Activated CD4-positive, alpha-beta memory T cell treated with anti-CD3 and anti-CD28 coated beads, Interleukin-2, amount 10 ng/mL, durations not matched to agents 7 days and 5 days (primary cell): Measurements from ENCODE around the gene RMI1. TPM values are rescaled to one million over a fixed set of nuclear protein-coding genes. Genes with fewer than 3 reads are reported as not detected.
"Not testable (repeated sequence)": the region's sequence is repeated elsewhere in the genome, so short reads cannot be mapped to it uniquely, and the experiment has no call there.

Experiments
- CTCF ChIA-PET: fragments of 350-600 bp; sonication (Branson Sonifier 250); formaldehyde crosslinking; loops from one replicate; lab custom pipeline; 2021; ENCODE audit warnings: antibody characterized with exemption, inconsistent platforms; lab: Charles Lee
- POLR2A ChIA-PET: fragments of 350-600 bp; sonication (Branson Sonifier 250); formaldehyde crosslinking; loops from one replicate; lab custom pipeline; 2021; ENCODE audit warnings: antibody characterized with exemption; lab: Charles Lee
- DNase-seq: peaks from one replicate; pipeline ENCODE4 v3.0.0-alpha.2; 2020
- H3K27ac Mint-ChIP-seq: one replicate; pipeline ENCODE4 v1.8.0; 2021; ENCODE audit warnings: mild to moderate bottlenecking, mixed read lengths
- H3K27me3 Mint-ChIP-seq: one replicate; pipeline ENCODE4 v1.8.0; 2021; ENCODE audit warnings: mixed read lengths
- H3K36me3 Mint-ChIP-seq: one replicate; pipeline ENCODE4 v1.8.0; 2021; ENCODE audit warnings: low read depth, mixed read lengths
- H3K4me1 Mint-ChIP-seq: one replicate; pipeline ENCODE4 v1.8.0; 2021; ENCODE audit warnings: mixed read lengths
- H3K4me3 Mint-ChIP-seq: one replicate; pipeline ENCODE4 v1.8.0; 2021; ENCODE audit warnings: mild to moderate bottlenecking, mixed read lengths
- H3K9me3 Mint-ChIP-seq: one replicate; pipeline ENCODE4 v1.8.0; 2021; ENCODE audit warnings: mixed read lengths
- total RNA-seq, 2 experiments: library from RNA; stranded (reverse); gene quantifications; one replicate each; pipeline ENCODE4 v1.2.3, GENCODE V29; 2021

RMI1 gene
- 10 to 100 TPM; 22.1 to 22.4 TPM for total RNA-seq

DNA sequence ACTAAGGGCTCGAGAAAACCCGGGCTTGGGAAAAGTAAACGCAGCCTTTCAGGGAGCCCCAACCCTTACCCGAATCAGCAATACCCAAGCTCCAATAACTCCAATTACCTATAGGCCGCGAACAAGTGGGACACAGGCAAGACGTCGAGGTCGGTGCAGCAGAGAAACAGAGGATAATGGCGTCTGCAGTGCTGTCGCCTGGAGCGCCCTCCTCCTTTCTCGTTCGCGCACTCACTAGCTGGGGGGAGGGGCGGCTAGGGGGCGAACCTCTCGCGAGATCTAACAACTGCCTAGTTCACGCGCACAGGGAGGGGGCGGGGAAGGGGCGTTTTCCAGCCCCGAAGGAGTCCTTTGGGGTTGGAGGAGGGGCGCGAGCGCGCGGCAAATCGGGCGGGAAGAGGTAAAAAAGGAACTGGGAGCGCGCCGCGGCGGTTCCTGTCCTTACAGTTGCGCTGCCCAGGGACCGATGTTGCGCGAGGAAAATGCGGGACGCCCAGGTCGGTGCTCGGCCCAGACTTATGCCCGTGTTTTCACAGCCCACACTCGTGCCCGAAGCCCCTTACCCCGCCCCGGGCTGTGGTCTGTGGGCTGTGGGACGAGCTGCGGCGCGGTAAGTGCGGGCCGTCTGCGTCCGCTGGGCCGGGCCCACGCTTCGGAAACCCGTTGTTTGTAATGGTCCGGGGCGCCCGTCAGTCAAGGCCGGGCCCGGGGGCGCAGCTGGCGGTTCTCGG is at the start of gene RMI1:
TSS of gene RMI1 (plus strand) at position 411 of the 731 bp plus-strand sequence. CDS start 20,182 bp downstream, outside the sequence.
- peaks cover 55% of the 10 kb centered on the region for H3K36me3 Mint-ChIP-seq
- no peaks in the 10 kb centered on the region for H3K27me3 Mint-ChIP-seq
- peak; percentile 99 for DNase-seq
- H3K4me1 Mint-ChIP-seq: peaks cover 51% of the 10 kb centered on the region
- ChIA-PET CTCF (interaction anchor here (0.6 to 2.7 kb wide), 7 partner anchors 9 to 280 kb away, joined by 3 to 12 read pairs (median 3); partner anchors contain the start of gene KIF27), POLR2A (interaction anchor here (0.6 to 4.5 kb wide), 30 partner anchors 9 to 1761 kb away, joined by 3 to 64 read pairs (median 5); partner anchors contain the start of genes AGTPBP1, IDNK, KIF27 and UBQLN1)
- no peaks in the 10 kb centered on the region for H3K9me3 Mint-ChIP-seq
- peak within 1 kb of the TSS; percentile 96 for H3K27ac Mint-ChIP-seq
- H3K4me3 Mint-ChIP-seq: peak within 1 kb of the TSS; percentile 97

DNA sequence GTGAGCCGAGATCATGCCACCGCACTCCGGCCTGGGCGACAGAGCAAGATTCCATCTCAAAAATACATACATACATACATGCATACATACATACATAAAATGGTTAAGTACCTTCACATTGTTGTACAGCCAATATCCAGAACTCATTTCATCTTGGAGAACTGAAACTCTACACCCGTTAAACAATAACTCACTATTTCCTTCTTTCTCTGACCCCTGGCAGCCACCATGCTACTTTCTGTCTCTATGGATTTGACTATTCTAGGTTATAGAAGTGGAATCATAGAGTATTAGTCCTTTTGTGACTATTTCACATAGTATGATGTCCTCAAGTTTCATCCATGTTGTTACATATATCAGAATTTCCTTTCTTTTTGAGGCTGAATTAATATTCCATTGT is 49.7 kb upstream of the RMI1 start:
- Mint-ChIP-seq H3K9me3 (no peaks in the 10 kb centered on the region), H3K4me3 (no peak overlapping the region), H3K36me3 (no peaks in the 10 kb centered on the region), H3K4me1 (peaks cover 14% of the 10 kb centered on the region), H3K27me3 (peaks cover 2% of the 10 kb centered on the region), H3K27ac (no peak overlapping the region)
- ChIA-PET POLR2A (interaction anchor here (1.3 kb wide), 1 partner anchor 9 kb away, joined by 5 read pairs; the partner anchor contains the start of gene KIF27), CTCF (interaction anchor here (1.5 kb wide), 1 partner anchor 9 kb away, joined by 6 read pairs; the partner anchor contains the start of gene KIF27)
- no peak for DNase-seq

DNA sequence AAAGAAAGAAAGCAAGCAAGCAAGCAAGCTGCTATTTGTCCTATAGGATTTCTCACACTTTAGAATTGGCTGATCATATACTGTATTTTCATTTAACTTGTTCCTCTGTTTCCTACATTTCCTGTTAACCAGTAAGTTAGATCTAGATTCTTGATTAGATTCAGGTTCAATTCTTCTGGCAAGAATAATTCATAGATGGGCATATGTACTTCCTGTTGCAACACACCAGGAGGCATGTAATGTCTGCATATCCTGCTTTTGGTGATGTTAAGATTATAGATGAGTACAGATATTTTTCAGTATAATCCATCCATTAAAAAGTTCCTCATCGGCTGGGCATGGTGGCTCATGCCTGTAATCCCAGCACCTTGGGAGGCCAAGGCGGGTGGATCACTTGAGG is 48.6 kb upstream of the RMI1 start:
- ChIA-PET POLR2A (interaction anchor here (1.1 kb wide), 1 partner anchor 48 kb away, joined by 4 read pairs; the partner anchor contains the start of genes HNRNPK and RMI1), CTCF (interaction anchor here (1.4 kb wide), 1 partner anchor 12 kb away, joined by 5 read pairs; no protein-coding TSS in a partner anchor)
- Mint-ChIP-seq H3K27ac (no peak overlapping the region), H3K27me3 (peaks cover 2% of the 10 kb centered on the region), H3K9me3 (no peaks in the 10 kb centered on the region), H3K4me3 (no peak overlapping the region), H3K4me1 (peaks cover 14% of the 10 kb centered on the region), H3K36me3 (no peaks in the 10 kb centered on the region)
- DNase-seq: no peak

DNA sequence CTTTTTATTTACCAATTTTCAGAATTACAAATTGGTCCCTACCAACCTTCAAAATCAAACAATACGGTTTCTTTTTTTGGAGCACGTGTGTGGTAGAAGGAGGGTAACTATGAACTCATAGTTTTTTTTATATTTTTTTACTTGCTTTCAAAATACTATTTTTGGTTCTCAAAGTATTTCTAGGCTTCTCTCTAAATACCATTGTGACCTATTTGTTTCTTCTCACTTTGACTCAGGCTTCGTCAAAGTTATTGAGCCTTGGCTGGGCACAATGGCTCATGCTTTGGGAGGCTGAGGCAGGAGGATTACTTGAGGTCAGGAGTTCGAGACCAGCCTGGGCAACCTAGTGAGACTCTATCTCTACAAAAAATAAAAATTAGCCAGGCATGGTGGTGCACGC is 47.8 kb upstream of the RMI1 start:
- ChIA-PET POLR2A (interaction anchor here (0.9 to 1.1 kb wide), 3 partner anchors 11 to 48 kb away, joined by 3 to 4 read pairs (median 4); partner anchors contain the start of genes HNRNPK and RMI1), CTCF (interaction anchor here (1.4 kb wide), 1 partner anchor 12 kb away, joined by 5 read pairs; no protein-coding TSS in a partner anchor)
- Mint-ChIP-seq H3K9me3 (no peaks in the 10 kb centered on the region), H3K36me3 (peaks cover under 1% of the 10 kb centered on the region), H3K27me3 (peaks cover 2% of the 10 kb centered on the region), H3K27ac (no peak overlapping the region), H3K4me3 (no peak overlapping the region), H3K4me1 (peaks cover 14% of the 10 kb centered on the region)
- DNase-seq: no peak

DNA sequence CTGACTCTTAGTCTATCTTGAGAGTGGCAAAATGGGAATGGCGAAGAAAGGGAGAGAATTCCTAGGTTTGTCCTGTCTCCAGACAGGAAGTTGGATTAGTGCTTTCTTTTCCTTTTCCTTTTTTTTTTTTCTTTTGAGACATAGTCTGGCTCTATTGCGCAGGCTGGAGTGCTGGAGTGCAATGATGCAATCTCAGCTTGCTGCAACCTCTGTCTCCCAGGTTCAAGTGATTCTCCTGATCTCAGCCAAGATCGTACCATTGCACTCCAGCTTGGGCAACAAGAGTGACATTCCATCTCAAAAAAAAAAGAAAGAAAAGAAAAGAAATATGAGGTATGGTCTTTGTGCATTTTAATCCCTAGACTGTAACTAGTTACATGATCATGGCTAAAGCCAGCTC is 46.8 kb upstream of the RMI1 start:
- no peaks in the 10 kb centered on the region for H3K27me3 Mint-ChIP-seq
- no peaks in the 10 kb centered on the region for H3K9me3 Mint-ChIP-seq
- DNase-seq: no peak
- CTCF ChIA-PET: interaction anchor here (0.6 kb wide), 1 partner anchor 326 kb away, joined by 3 read pairs; no protein-coding TSS in a partner anchor
- POLR2A ChIA-PET: interaction anchor here (0.7 kb wide), 1 partner anchor 46 kb away, joined by 3 read pairs; the partner anchor contains the start of gene HNRNPK
- no peak overlapping the region for H3K27ac Mint-ChIP-seq
- H3K4me3 Mint-ChIP-seq: no peak overlapping the region
- H3K36me3 Mint-ChIP-seq: peaks cover 7% of the 10 kb centered on the region
- H3K4me1 Mint-ChIP-seq: peaks cover 14% of the 10 kb centered on the region

DNA sequence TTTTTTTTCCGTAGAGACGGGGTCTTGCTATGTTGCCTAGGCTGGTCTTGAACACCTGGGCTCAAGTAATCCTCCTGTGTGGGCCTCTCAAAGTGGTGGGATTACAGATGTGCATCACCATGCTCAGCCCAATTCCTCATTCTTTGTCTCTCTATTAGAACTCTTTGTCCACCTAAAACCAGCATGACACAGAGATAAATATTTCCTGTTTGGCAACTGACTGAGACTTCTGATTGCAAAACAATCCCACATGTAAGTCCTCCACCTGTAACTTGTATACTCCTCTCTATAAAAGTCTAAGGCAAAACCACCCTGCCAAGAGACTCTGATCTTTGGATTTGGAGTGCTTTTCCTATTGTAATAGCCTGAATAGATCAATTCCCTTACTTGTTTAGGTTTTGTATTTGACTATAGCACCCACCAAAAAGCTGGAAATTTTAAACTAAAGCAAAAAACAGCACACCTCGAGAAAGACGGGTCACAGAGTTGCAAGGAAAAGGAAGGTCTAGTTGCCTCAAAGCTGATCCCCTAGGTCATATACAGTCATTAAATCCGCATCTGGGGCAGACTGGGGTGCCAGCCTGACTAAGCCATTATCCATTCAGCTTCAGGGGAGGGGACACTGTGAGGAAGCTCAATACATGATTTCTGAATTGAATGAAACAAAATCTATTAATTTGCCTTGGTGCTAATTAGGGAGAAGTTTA is 45.9 kb upstream of the RMI1 start:
- CTCF ChIA-PET: interaction anchor here (0.7 to 1.1 kb wide), 5 partner anchors 10 to 379 kb away, joined by 3 to 5 read pairs (median 3); no protein-coding TSS in a partner anchor
- Mint-ChIP-seq H3K4me1 (peaks cover 14% of the 10 kb centered on the region), H3K9me3 (no peaks in the 10 kb centered on the region), H3K27ac (no peak overlapping the region), H3K27me3 (no peaks in the 10 kb centered on the region), H3K36me3 (peaks cover 13% of the 10 kb centered on the region), H3K4me3 (no peak overlapping the region)
- POLR2A ChIA-PET: interaction anchor here (1.2 kb wide), 1 partner anchor 14 kb away, joined by 3 read pairs; the partner anchor contains the start of gene KIF27
- DNase-seq: no peak

DNA sequence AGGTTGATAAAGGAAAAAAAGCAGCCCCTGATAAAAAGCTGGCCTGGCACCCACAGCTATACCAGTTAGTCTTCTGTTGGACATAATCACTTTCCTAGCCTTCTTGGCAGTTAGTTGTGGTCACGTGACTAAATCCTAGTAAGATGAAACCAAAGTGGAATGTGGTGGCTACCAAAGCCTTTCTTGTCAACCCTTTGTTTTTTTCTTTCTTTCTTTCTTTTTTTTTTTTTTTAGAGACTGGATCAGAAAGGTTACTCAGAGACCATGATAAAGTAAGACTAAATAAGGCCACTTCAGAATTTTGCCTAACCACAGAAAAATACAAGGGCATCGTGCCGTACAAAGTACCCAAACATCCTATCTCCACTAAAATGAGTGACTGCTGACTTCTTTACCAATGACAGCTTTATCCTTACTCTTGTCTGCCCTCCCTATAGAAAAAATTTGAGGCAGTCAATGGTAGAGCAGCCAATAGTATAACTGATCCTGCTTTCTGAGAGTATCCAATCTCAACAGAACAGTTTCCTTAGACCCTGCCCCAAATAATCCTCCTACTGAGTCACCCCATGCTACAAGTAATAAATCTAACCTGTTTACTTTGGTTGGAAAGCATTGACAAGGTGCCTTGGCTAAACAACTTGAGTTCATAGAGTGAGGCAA is 45.2 kb upstream of the RMI1 start:
- Mint-ChIP-seq H3K27me3 (no peaks in the 10 kb centered on the region), H3K4me3 (no peak overlapping the region), H3K9me3 (no peaks in the 10 kb centered on the region), H3K27ac (no peak overlapping the region), H3K4me1 (peaks cover 14% of the 10 kb centered on the region), H3K36me3 (peaks cover 13% of the 10 kb centered on the region)
- DNase-seq: no peak
- CTCF ChIA-PET: interaction anchor here (0.7 to 2.5 kb wide), 6 partner anchors 10 to 379 kb away, joined by 3 to 24 read pairs (median 4); no protein-coding TSS in a partner anchor
- POLR2A ChIA-PET: interaction anchor here (1.2 kb wide), 1 partner anchor 15 kb away, joined by 3 read pairs; the partner anchor contains the start of gene KIF27

DNA sequence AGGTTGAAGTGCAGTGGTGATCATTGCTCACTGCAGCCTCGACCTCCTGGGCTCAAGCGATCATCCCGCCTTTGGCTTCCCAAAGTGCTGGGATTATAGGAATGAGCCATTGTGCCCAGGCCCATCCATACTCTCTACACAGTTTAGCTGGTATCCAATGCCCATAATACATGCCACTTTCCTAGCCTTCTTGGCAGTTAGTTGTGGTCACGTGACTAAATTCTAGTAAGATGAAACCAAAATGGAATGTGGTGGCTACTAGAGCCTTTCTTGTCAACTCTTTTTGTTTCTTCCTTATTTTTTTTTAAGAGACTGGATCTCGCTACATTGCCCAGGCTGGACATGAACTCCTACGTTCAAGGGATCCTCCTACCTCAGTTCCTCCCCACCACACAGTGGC is 44.1 kb upstream of the RMI1 start:
- Mint-ChIP-seq H3K27me3 (no peaks in the 10 kb centered on the region), H3K4me3 (no peak overlapping the region), H3K36me3 (peaks cover 19% of the 10 kb centered on the region), H3K27ac (no peak overlapping the region), H3K4me1 (peaks cover 11% of the 10 kb centered on the region), H3K9me3 (no peaks in the 10 kb centered on the region)
- CTCF ChIA-PET: interaction anchor here (0.6 to 2.5 kb wide), 7 partner anchors 44 to 379 kb away, joined by 3 to 24 read pairs (median 4); partner anchors contain the start of genes HNRNPK and RMI1
- no peak for DNase-seq
- POLR2A ChIA-PET: no interaction called here

DNA sequence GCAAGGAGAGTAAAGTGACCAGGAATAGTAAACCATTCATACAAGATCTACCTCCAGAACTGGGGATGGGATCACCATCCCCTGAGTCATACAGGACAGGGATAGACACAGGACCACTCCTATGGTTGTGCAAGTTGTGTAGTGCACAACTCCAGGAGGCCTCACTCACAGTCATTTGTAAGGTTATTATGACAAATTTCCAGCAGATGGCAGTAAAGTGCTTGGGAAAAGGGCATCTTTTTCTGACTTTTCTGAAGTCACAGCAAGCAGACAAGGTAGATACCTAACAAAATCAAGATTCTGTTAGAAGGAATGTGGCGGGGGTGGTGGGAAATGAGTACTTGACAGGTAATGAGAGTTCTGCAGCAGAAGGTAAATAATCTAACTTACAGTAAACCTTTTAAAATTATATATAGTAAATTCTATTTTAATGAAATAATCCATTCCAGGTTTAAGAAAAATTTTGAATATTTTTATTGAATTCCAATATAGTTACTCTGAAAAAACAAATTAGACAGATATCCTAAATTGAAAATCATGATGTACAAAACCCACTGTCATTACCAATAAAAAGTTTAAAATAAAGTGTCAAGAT is 42.6 kb upstream of the RMI1 start:
- Mint-ChIP-seq H3K27ac (no peak overlapping the region), H3K36me3 (peaks cover 31% of the 10 kb centered on the region), H3K27me3 (no peaks in the 10 kb centered on the region), H3K4me1 (peaks cover 4% of the 10 kb centered on the region), H3K9me3 (no peaks in the 10 kb centered on the region), H3K4me3 (no peak overlapping the region)
- ChIA-PET CTCF (interaction anchor here (0.6 to 2.5 kb wide), 10 partner anchors 16 to 378 kb away, joined by 3 to 24 read pairs (median 4); partner anchors contain the start of gene KIF27), POLR2A (interaction anchor here (1.0 kb wide), 1 partner anchor 42 kb away, joined by 5 read pairs; the partner anchor contains the start of genes HNRNPK and RMI1)
- peak; percentile 32 for DNase-seq

DNA sequence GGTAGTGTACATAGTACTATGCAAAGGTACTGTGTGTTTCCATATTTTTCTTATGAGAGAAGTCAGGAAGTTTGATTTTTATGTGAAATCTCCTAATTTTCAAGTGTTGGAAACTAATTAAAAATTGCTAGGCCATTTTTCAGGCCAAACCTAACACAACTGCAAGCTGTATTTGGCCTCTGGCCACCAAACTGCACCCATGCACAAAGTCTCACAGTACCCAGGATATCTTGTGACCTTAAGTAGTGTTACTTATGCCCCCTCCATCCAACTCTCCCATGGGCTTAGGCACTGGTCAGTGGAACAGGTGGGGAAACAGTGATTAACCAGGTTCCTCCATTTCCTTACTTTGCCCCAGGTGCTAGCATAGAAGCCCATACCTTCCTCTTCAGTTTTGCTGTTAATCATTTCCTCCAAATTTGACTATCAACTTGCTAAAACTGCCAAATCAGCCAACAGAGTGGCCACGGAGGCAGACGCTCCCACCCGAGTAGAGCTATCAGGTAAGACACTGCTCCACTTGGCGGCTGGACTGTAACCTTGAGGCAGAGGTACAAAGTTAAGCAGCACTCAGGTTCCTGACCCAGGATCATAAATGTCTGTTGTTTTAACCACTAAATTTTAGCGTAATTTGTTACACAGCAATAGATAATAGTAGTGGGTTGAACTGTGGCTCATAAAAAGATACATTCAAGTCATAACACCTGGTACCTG is 39.9 kb upstream of the RMI1 start:
- CTCF ChIA-PET: interaction anchor here (1.8 to 1.9 kb wide), 2 partner anchors 19 to 375 kb away, joined by 4 to 7 read pairs; partner anchors contain the start of gene KIF27
- H3K4me3 Mint-ChIP-seq: no peak overlapping the region
- H3K27ac Mint-ChIP-seq: no peak overlapping the region
- H3K27me3 Mint-ChIP-seq: no peaks in the 10 kb centered on the region
- H3K9me3 Mint-ChIP-seq: no peaks in the 10 kb centered on the region
- POLR2A ChIA-PET: no interaction called here
- peaks cover 43% of the 10 kb centered on the region for H3K36me3 Mint-ChIP-seq
- DNase-seq: no peak
- no peaks in the 10 kb centered on the region for H3K4me1 Mint-ChIP-seq

DNA sequence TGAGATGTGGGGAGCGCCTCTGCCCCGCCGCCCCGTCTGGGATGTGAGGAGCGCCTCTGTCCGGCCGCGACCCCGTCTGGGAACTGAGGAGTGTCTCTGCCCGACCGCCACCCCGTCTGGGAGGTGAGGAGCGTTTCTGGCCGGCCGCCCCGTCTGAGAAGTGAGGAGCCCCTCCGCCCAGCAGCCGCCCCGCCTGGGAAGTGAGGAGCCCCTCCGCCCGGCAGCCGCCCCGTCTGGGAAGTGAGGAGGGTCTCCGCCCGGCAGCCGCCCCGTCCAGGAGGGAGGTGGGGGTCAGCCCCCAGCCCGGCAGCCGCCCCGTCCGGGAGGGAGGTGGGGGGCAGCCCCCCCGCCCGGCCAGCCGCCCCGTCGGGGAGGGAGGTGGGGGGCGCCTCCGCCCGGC is 32.5 kb upstream of the RMI1 start:
- CTCF ChIA-PET, H3K27ac Mint-ChIP-seq, H3K27me3 Mint-ChIP-seq, H3K4me3 Mint-ChIP-seq, POLR2A ChIA-PET, DNase-seq, H3K4me1 Mint-ChIP-seq, H3K9me3 Mint-ChIP-seq: not testable (repeated sequence)
- peaks cover 30% of the 10 kb centered on the region for H3K36me3 Mint-ChIP-seq
